ENCODE data around the gene RASGRP4. TPM values are rescaled to one million over a fixed set of nuclear protein-coding genes. Genes with fewer than 3 reads are reported as not detected.

The RASGRP4 gene
- total RNA-seq, 1 experiment from 2014 or later = not detected

Other genes with a start within 250 kb of the RASGRP4 start
- 3.6 and 5.0 TPM in 2 replicates for gene DPF1, start 202.0 kb downstream of the RASGRP4 start, total RNA-seq (2022)
- gene PPP1R14A, start 169.8 kb downstream of the RASGRP4 start, total RNA-seq (2022) = 11.1 and 13.8 TPM in 2 replicates
- gene SPINT2, start 161.6 kb downstream of the RASGRP4 start, total RNA-seq (2022) = 728 and 748 TPM in 2 replicates
- gene C19orf33, start 122.0 kb downstream of the RASGRP4 start, total RNA-seq (2022) = 12.7 and 18.6 TPM in 2 replicates
- gene YIF1B, start 110.3 kb downstream of the RASGRP4 start, total RNA-seq (2022) = 61.7 and 66.7 TPM in 2 replicates
- 6.1 and 7.8 TPM in 2 replicates for gene KCNK6, start 106.4 kb downstream of the RASGRP4 start, total RNA-seq (2022)
- 12.4 and 14.0 TPM in 2 replicates for gene CATSPERG, start 90.4 kb downstream of the RASGRP4 start, total RNA-seq (2022)
- gene PSMD8, start 51.6 kb downstream of the RASGRP4 start, total RNA-seq (2022) = 264 and 274 TPM in 2 replicates
- gene GGN, start 38.2 kb downstream of the RASGRP4 start, total RNA-seq (2022) = 0.79 TPM in 1 of 2 replicates, not detected in the other
- gene SPRED3, start 37.5 kb downstream of the RASGRP4 start, total RNA-seq (2022) = 2.9 and 3.5 TPM in 2 replicates
- 17.3 and 19.7 TPM in 2 replicates for gene FAM98C, start 23.1 kb downstream of the RASGRP4 start, total RNA-seq (2022)
- 5.6 and 5.9 TPM in 2 replicates for gene RYR1, start 7.5 kb upstream of the RASGRP4 start, total RNA-seq (2022)
- 1.7 and 2.4 TPM in 2 replicates for gene MAP4K1, start 191.7 kb upstream of the RASGRP4 start, total RNA-seq (2022)
- gene EIF3K, start 193.0 kb upstream of the RASGRP4 start, total RNA-seq (2022) = 354 and 380 TPM in 2 replicates
- gene ACTN4, start 221.4 kb upstream of the RASGRP4 start, total RNA-seq (2022) = 605 and 658 TPM in 2 replicates